ENCODE data around the gene PMPCA. TPM values are rescaled to one million over a fixed set of nuclear protein-coding genes. Genes with fewer than 3 reads are reported as not detected.

PMPCA gene
- total RNA-seq, 2 donors from 2014 or later, result 82.7 to 85.4 TPM

DNA sequence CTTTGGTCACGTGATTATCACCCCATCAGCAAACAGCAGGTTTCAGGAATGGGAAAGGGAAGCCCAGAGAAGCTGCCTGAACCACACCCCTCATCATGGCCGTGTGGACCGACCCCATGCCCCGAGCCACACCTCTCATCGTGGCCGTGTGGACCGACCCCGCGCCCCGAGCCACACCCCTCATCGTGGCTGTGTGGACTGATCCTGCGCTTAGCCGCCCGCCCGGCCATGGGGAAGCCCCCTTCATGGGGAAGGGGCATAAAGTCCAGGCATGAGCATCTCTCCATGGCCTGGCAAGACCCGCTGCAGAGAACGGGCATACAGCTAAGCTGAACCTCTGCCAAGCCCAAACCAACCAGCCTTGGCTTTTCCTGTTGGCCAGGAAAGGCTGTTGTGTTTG, 16.9 kb upstream of the PMPCA start:
- no peak overlapping the region for H3K27ac Mint-ChIP-seq
- no peaks in the 10 kb centered on the region for H3K9me3 ChIP-seq (ENCODE audit: control insufficient read depth, low read length)
- H3K9ac ChIP-seq (ENCODE audit: extremely low read depth, low read length, poor library complexity, severe bottlenecking), result no peak overlapping the region
- peaks cover 57% of the 10 kb centered on the region for H3K36me3 Mint-ChIP-seq (ENCODE audit: low read depth)
- no peak for TF ChIP-seq CTCF (conservative IDR thresholded peaks at IDR 0.05)
- 95 to 98% methylated on average over 9 to 17 of the region's 17 CpGs for WGBS, 2 experiments (ENCODE audit: insufficient coverage in 1 of 2, insufficient read length in 1 of 2)
- H3K4me1 Mint-ChIP-seq, result no peaks in the 10 kb centered on the region
- no peaks in the 10 kb centered on the region for H3K9me3 Mint-ChIP-seq
- DNase-seq, result no peak
- H3K27me3 Mint-ChIP-seq (ENCODE audit: insufficient read depth), result no peaks in the 10 kb centered on the region
- no peaks in the 10 kb centered on the region for H3K27me3 ChIP-seq (ENCODE audit: control insufficient read depth, insufficient read depth, low read length, poor library complexity, severe bottlenecking)
- no peak overlapping the region for H3K4me3 ChIP-seq (ENCODE audit: low read length)
- no peak overlapping the region for H3K27ac ChIP-seq (ENCODE audit: low read depth, low read length)
- H3K4me3 Mint-ChIP-seq, result no peak overlapping the region
- H3K4me1 ChIP-seq (ENCODE audit: control insufficient read depth, insufficient read depth, low read length), result peaks cover 3% of the 10 kb centered on the region
- peaks cover 89% of the 10 kb centered on the region for H3K36me3 ChIP-seq (ENCODE audit: control insufficient read depth, insufficient read depth, low read length)

DNA sequence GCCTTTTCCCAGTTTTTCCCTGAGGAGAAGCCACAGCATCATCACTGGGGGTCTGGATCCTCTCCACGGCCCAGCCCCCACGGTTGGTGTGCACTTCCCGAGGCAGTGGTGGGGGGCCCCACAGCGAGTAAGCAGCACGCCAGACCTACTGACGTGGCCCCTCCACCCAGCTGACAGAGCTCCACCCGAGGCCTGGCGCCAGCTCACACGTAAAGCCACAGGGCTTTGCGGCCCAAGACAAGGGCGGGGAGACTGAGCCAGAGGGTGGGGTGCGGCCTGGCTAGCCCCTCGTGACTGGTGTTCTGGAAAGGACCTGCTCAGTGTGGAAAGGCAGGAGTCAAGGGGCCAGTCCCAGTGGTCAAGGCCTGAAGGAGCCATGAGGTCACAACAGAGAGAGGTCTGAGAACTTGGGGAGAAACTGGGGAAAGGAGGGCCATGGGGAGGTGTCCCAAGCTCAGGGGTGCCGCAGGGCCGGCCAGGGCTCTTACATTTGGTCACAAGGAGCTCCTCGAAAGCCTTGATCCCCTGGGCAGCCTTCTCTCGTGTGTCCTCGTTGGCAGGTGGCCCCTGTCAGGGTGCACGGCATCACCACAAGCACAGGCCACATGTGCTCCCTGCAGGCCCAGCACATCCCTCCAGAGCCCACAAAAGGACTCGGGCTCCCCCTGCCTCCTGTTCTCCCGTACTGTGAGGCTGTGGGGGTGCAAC, 16.0 kb upstream of the PMPCA start:
- Histone ChIP-seq H3K4me1 (ENCODE audit: control insufficient read depth, insufficient read depth, low read length) (peaks cover 6% of the 10 kb centered on the region), H3K9me3 (ENCODE audit: control insufficient read depth, low read length) (no peaks in the 10 kb centered on the region), H3K27me3 (ENCODE audit: control insufficient read depth, insufficient read depth, low read length, poor library complexity, severe bottlenecking) (no peaks in the 10 kb centered on the region), H3K9ac (ENCODE audit: extremely low read depth, low read length, poor library complexity, severe bottlenecking) (no peak overlapping the region), H3K36me3 (ENCODE audit: control insufficient read depth, insufficient read depth, low read length) (peaks cover 85% of the 10 kb centered on the region), H3K4me3 (ENCODE audit: low read length) (no peak overlapping the region), H3K27ac (ENCODE audit: low read depth, low read length) (no peak overlapping the region)
- TF ChIP-seq CTCF (conservative IDR thresholded peaks at IDR 0.05), result no peak
- no peak overlapping the region for H3K27ac Mint-ChIP-seq
- H3K36me3 Mint-ChIP-seq (ENCODE audit: low read depth), result peaks cover 52% of the 10 kb centered on the region
- no peaks in the 10 kb centered on the region for H3K9me3 Mint-ChIP-seq
- no peak for DNase-seq
- peaks cover 7% of the 10 kb centered on the region for H3K4me1 Mint-ChIP-seq
- no peaks in the 10 kb centered on the region for H3K27me3 Mint-ChIP-seq (ENCODE audit: insufficient read depth)
- H3K4me3 Mint-ChIP-seq, result no peak overlapping the region
- 95 to 98% methylated on average over 13 to 21 of the region's 21 CpGs for WGBS, 2 experiments (ENCODE audit: insufficient coverage in 1 of 2, insufficient read length in 1 of 2)

GRCh38 chr9:136395020-136395340, 15.5 kb upstream of the PMPCA start:
- Histone ChIP-seq H3K4me3 (ENCODE audit: low read length) (no peak overlapping the region), H3K9ac (ENCODE audit: extremely low read depth, low read length, poor library complexity, severe bottlenecking) (no peak overlapping the region), H3K36me3 (ENCODE audit: control insufficient read depth, insufficient read depth, low read length) (peaks cover 80% of the 10 kb centered on the region), H3K4me1 (ENCODE audit: control insufficient read depth, insufficient read depth, low read length) (peaks cover 6% of the 10 kb centered on the region), H3K9me3 (ENCODE audit: control insufficient read depth, low read length) (no peaks in the 10 kb centered on the region), H3K27ac (ENCODE audit: low read depth, low read length) (no peak overlapping the region), H3K27me3 (ENCODE audit: control insufficient read depth, insufficient read depth, low read length, poor library complexity, severe bottlenecking) (no peaks in the 10 kb centered on the region)
- no peak for TF ChIP-seq CTCF (conservative IDR thresholded peaks at IDR 0.05)
- H3K4me1 Mint-ChIP-seq, result peaks cover 7% of the 10 kb centered on the region
- H3K4me3 Mint-ChIP-seq, result no peak overlapping the region
- WGBS, 2 experiments (ENCODE audit: insufficient coverage in 1 of 2, insufficient read length in 1 of 2), result 95 to 96% methylated on average over 12 to 13 of the region's 13 CpGs
- no peak for DNase-seq
- no peaks in the 10 kb centered on the region for H3K27me3 Mint-ChIP-seq (ENCODE audit: insufficient read depth)
- no peak overlapping the region for H3K27ac Mint-ChIP-seq
- peaks cover 47% of the 10 kb centered on the region for H3K36me3 Mint-ChIP-seq (ENCODE audit: low read depth)
- no peaks in the 10 kb centered on the region for H3K9me3 Mint-ChIP-seq
